Measurements from ENCODE around the gene PPP1R16B.

Gene PPP1R16B

GRCh38 chr20:38804682-38805501, 605 bp upstream of the PPP1R16B start:
- H3K79me2 ChIP-seq (ENCODE audit: insufficient read depth, low read length), result peaks cover 37% of the 10 kb centered on the region
- TF ChIP-seq EZH2 (IDR thresholded peaks at IDR 0.05; ENCODE audit: borderline replicate concordance, low read length) (no peak), CTCF (IDR thresholded peaks at IDR 0.05; ENCODE audit: low read length) (no peak)
- H3K27me3 ChIP-seq (ENCODE audit: insufficient read depth, low read length), result no peaks in the 10 kb centered on the region
- H4K20me1 ChIP-seq (ENCODE audit: insufficient read depth, low read length), result no peaks in the 10 kb centered on the region
- H3F3A ChIP-seq (ENCODE audit: insufficient read depth, low read length), result 0 out of 2 replicates have a peak, but pooled peaks cover 5% of the 10 kb centered on the region
- H3K27ac ChIP-seq (ENCODE audit: low read depth, low read length, poor library complexity, severe bottlenecking), result peak overlapping the region; percentile 90
- peaks cover 13% of the 10 kb centered on the region; the same call in 1 of the 2 replicates for H3K36me3 ChIP-seq (ENCODE audit: insufficient read depth, low read length)
- H2AFZ ChIP-seq (ENCODE audit: low read length), result no peak overlapping the region
- no peaks in the 10 kb centered on the region for H3K9me3 ChIP-seq (ENCODE audit: low read length)
- peaks cover 44% of the 10 kb centered on the region for H3K4me1 ChIP-seq (ENCODE audit: insufficient read depth, low read length, severe bottlenecking)
- no peaks in the 10 kb centered on the region for H3K9me2 ChIP-seq (ENCODE audit: low read depth, low read length)
- H3K9ac ChIP-seq (ENCODE audit: low read length), result peak overlapping the region; percentile 97
- peak overlapping the region; percentile 90 for H3K4me2 ChIP-seq (ENCODE audit: low read length)
- peak overlapping the region; percentile 97 for H3K4me3 ChIP-seq (ENCODE audit: low read depth, low read length, poor library complexity, severe bottlenecking)

- peak overlapping the region; percentile 90 for H3K27ac ChIP-seq (ENCODE audit: low read depth, low read length, poor library complexity, severe bottlenecking)
- H3K36me3 ChIP-seq (ENCODE audit: insufficient read depth, low read length), result peaks cover 26% of the 10 kb centered on the region; the same call in 1 of the 2 replicates
- no peaks in the 10 kb centered on the region for H3K27me3 ChIP-seq (ENCODE audit: insufficient read depth, low read length)
- peak overlapping the region; percentile 90 for H3K4me2 ChIP-seq (ENCODE audit: low read length)
- H3K4me1 ChIP-seq (ENCODE audit: insufficient read depth, low read length, severe bottlenecking), result peaks cover 57% of the 10 kb centered on the region
- no peaks in the 10 kb centered on the region for H3K9me3 ChIP-seq (ENCODE audit: low read length)
- no peaks in the 10 kb centered on the region for H3K9me2 ChIP-seq (ENCODE audit: low read depth, low read length)
- H2AFZ ChIP-seq (ENCODE audit: low read length), result no peak overlapping the region
- peak overlapping the region; percentile 97 for H3K4me3 ChIP-seq (ENCODE audit: low read depth, low read length, poor library complexity, severe bottlenecking)
- no peaks in the 10 kb centered on the region for H4K20me1 ChIP-seq (ENCODE audit: insufficient read depth, low read length)
- peak overlapping the region; percentile 97 for H3K9ac ChIP-seq (ENCODE audit: low read length)
- peaks cover 48% of the 10 kb centered on the region for H3K79me2 ChIP-seq (ENCODE audit: insufficient read depth, low read length)
- 0 out of 2 replicates have a peak, but pooled peaks cover 5% of the 10 kb centered on the region for H3F3A ChIP-seq (ENCODE audit: insufficient read depth, low read length)
- no peak for TF ChIP-seq CTCF (IDR thresholded peaks at IDR 0.05; ENCODE audit: low read length)
- TF ChIP-seq EZH2 (IDR thresholded peaks at IDR 0.05; ENCODE audit: borderline replicate concordance, low read length), result no peak
Measured at GRCh38 chr20:38805958-38806854, 709 bp downstream of the PPP1R16B start.

- Histone ChIP-seq H3K4me2 (ENCODE audit: low read length) (peak overlapping the region; percentile 90), H3K36me3 (ENCODE audit: insufficient read depth, low read length) (peaks cover 33% of the 10 kb centered on the region; the same call in 1 of the 2 replicates), H3K79me2 (ENCODE audit: insufficient read depth, low read length) (peaks cover 53% of the 10 kb centered on the region), H3K9me2 (ENCODE audit: low read depth, low read length) (no peaks in the 10 kb centered on the region), H4K20me1 (ENCODE audit: insufficient read depth, low read length) (no peaks in the 10 kb centered on the region), H3F3A (ENCODE audit: insufficient read depth, low read length) (0 out of 2 replicates have a peak, but pooled peaks cover 5% of the 10 kb centered on the region), H3K4me3 (ENCODE audit: low read depth, low read length, poor library complexity, severe bottlenecking) (peak overlapping the region; percentile 97), H3K27ac (ENCODE audit: low read depth, low read length, poor library complexity, severe bottlenecking) (peak overlapping the region; percentile 90), H3K9ac (ENCODE audit: low read length) (peak overlapping the region; percentile 97), H3K9me3 (ENCODE audit: low read length) (no peaks in the 10 kb centered on the region), H2AFZ (ENCODE audit: low read length) (no peak overlapping the region), H3K4me1 (ENCODE audit: insufficient read depth, low read length, severe bottlenecking) (peaks cover 65% of the 10 kb centered on the region), H3K27me3 (ENCODE audit: insufficient read depth, low read length) (no peaks in the 10 kb centered on the region)
- TF ChIP-seq EZH2 (IDR thresholded peaks at IDR 0.05; ENCODE audit: borderline replicate concordance, low read length) (no peak), CTCF (IDR thresholded peaks at IDR 0.05; ENCODE audit: low read length) (no peak)
Measured at GRCh38 chr20:38806855-38807655, 1.6 kb downstream of the PPP1R16B start.

Data from OCI-LY1 (cell line).